ENCODE data around the gene MLXIP.
"Not testable (repeated sequence)": the region's sequence is repeated elsewhere in the genome, so short reads cannot be mapped to it uniquely, and the experiment has no call there.

The MLXIP gene

DNA sequence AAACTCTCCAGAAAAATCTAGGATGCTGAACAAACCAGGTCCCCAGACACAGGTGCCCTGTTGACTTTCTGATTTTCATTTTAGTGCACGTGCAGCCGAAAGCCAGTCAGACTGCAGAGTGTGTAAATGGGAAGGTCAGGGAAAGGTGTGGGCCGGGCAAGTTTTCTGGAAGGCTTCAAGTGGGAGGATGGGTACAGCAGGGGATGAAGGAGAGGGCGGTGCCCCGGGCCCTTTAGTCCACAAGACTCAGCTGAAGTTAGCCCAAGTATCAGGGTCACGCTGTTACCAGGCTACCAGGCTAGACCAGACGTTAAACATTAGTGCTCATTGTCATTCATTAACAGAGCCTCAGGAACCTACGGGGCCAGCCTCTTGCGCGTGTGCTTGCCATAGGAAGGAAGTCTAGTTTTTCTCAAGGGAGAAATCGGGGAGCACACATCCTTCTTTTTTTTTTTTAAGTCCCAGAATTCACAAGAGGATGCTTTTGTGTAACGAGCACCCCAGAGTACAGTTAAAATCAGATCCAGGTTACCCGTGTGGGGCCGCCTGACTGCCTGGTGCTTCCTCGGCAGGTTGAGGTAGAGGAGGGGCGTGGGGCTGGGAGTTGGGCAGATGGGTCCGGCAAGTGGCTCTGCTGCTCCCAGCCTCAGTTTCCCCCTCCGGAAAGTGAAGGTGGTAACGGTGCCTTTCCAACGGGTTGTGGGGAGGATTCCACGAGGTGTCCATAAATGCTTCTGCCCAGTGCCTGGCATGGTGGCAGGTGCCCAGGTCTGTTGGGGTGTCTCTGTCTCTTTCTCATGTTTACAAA, 37.8 kb upstream of the MLXIP start:
- Histone ChIP-seq H3K79me2 (ENCODE audit: control insufficient read depth, insufficient read depth, low read length, unreplicated experiment) (no peaks in the 10 kb centered on the region), H2AFZ (ENCODE audit: low read length, unreplicated experiment) (no peak overlapping the region), H3K27ac (ENCODE audit: low read depth, low read length) (no peak overlapping the region), H3K27me3 (ENCODE audit: insufficient read depth, low read length) (no peaks in the 10 kb centered on the region), H3K4me1 (ENCODE audit: control insufficient read depth, insufficient read depth, low read length, unreplicated experiment) (no peaks in the 10 kb centered on the region), H3K4me3 (ENCODE audit: low read depth, low read length) (no peak overlapping the region), H3K36me3 (ENCODE audit: insufficient read depth, low read length) (peaks cover 7% of the 10 kb centered on the region; the same call in 1 of the 2 replicates)

DNA sequence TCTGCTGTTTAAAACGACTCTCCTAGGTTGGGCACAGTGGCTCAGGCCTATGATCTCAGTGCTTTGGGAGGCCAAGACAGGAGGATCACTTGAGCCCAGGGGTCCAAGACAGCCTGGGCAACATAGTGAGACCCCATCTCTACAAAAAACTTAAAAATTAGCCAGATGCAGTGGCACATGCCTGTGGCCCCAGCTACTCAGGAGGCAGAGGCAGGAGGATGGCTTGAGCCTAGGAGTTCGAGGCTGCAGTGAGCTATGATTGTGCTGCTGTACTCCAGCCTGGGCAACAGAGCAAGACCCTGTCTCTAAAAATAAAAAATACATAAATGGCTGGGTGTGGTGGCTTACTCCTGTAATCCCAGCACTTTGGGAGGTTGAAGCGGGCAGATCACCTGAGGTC, 37.1 kb upstream of the MLXIP start:
- not testable (repeated sequence) for H3K4me1 ChIP-seq (ENCODE audit: control insufficient read depth, insufficient read depth, low read length, unreplicated experiment); H3K4me3 ChIP-seq (ENCODE audit: low read depth, low read length); H3K79me2 ChIP-seq (ENCODE audit: control insufficient read depth, insufficient read depth, low read length, unreplicated experiment); H2AFZ ChIP-seq (ENCODE audit: low read length, unreplicated experiment); H3K27ac ChIP-seq (ENCODE audit: low read depth, low read length); H3K27me3 ChIP-seq (ENCODE audit: insufficient read depth, low read length); H3K36me3 ChIP-seq (ENCODE audit: insufficient read depth, low read length)

DNA sequence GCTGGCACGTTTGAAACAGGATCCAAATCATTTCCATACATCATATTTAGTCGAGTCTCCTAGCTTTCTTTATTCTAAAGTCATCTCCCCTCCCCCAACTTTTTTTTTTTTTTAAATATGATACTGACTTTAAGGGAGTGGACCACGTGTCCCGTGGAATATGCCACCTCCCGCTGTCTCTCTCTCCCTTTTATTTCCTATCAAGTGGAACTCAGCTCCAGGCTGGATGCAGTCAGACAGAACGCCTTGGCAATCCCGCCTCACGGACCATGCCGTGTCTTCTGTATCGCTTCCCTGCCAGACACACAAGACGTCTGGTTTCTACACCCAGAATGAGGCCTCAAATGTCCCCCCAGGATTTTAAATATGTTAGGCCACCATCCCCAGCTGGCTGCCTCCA, 35.6 kb upstream of the MLXIP start:
- no peak overlapping the region for H3K27ac ChIP-seq (ENCODE audit: low read depth, low read length)
- H3K27me3 ChIP-seq (ENCODE audit: insufficient read depth, low read length), result no peaks in the 10 kb centered on the region
- peaks cover 7% of the 10 kb centered on the region; the same call in 1 of the 2 replicates for H3K36me3 ChIP-seq (ENCODE audit: insufficient read depth, low read length)
- no peak overlapping the region for H3K4me3 ChIP-seq (ENCODE audit: low read depth, low read length)
- no peak overlapping the region for H2AFZ ChIP-seq (ENCODE audit: low read length, unreplicated experiment)
- no peaks in the 10 kb centered on the region for H3K4me1 ChIP-seq (ENCODE audit: control insufficient read depth, insufficient read depth, low read length, unreplicated experiment)
- no peaks in the 10 kb centered on the region for H3K79me2 ChIP-seq (ENCODE audit: control insufficient read depth, insufficient read depth, low read length, unreplicated experiment)

DNA sequence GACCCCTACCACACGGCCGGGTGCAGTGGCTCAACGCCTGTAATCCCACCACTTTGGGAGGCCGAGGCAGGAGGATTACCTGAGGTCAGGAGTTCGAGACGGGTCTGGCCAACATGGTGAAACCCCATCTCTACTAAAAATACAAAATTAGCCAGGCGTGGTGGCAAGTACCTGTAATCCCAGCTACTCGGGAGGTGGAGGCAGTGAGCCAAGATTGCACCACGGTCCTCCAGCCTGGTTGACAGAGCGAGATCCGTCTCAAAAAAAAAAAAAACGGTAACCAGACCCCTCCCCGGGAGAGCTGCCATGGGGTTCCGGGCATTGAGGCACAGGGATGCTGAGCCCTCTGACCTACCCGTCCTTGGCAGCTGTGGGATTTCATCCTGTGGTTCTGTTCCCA, 35.1 kb upstream of the MLXIP start:
- Histone ChIP-seq H3K27ac (ENCODE audit: low read depth, low read length) (no peak overlapping the region), H3K36me3 (ENCODE audit: insufficient read depth, low read length) (peaks cover 7% of the 10 kb centered on the region; the same call in 1 of the 2 replicates), H3K4me1 (ENCODE audit: control insufficient read depth, insufficient read depth, low read length, unreplicated experiment) (no peaks in the 10 kb centered on the region), H3K27me3 (ENCODE audit: insufficient read depth, low read length) (no peaks in the 10 kb centered on the region), H2AFZ (ENCODE audit: low read length, unreplicated experiment) (no peak overlapping the region), H3K4me3 (ENCODE audit: low read depth, low read length) (no peak overlapping the region), H3K79me2 (ENCODE audit: control insufficient read depth, insufficient read depth, low read length, unreplicated experiment) (no peaks in the 10 kb centered on the region)

DNA sequence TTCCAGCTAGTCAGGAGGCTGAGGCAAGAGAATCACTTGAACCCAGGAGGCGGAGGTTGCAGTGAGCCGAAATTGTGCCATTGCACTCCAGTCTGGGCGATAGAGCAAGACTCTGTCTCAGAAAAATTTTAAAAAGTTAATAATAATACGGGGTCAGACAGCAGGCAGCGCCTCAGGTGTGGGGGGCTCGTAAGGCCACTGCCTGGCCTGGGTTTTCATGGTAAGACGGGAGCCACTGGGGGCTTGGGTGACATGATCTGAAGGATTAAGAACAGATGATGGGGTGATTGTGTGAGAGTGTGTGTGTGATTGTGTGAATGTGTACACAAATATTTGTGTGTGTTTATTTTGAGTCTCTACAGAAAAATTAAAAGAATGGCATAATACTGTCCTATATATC, 33.3 kb upstream of the MLXIP start:
- Histone ChIP-seq H2AFZ (ENCODE audit: low read length, unreplicated experiment) (no peak overlapping the region), H3K27me3 (ENCODE audit: insufficient read depth, low read length) (no peaks in the 10 kb centered on the region), H3K36me3 (ENCODE audit: insufficient read depth, low read length) (peaks cover 7% of the 10 kb centered on the region; the same call in 1 of the 2 replicates), H3K79me2 (ENCODE audit: control insufficient read depth, insufficient read depth, low read length, unreplicated experiment) (no peaks in the 10 kb centered on the region), H3K27ac (ENCODE audit: low read depth, low read length) (no peak overlapping the region), H3K4me3 (ENCODE audit: low read depth, low read length) (no peak overlapping the region), H3K4me1 (ENCODE audit: control insufficient read depth, insufficient read depth, low read length, unreplicated experiment) (no peaks in the 10 kb centered on the region)

DNA sequence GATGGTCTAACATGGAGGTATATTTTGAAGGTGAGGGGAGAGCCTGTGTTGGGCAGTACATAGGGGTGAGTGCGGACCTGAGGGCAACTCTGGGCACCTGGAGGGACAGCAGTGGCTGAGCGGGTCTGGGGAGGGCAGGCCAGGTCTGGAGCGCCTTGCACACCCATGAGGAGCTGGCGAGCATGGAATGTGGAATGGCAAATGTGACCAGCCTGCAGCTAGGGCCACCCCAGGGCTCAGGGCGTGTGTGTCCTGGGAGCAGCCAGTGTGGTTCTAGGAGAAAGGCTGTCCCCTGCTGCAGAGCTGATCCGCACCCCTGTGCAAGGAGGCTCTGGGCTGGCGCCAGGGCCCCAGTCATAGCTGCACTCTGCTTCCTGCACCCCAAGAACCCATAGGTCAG, 32.4 kb upstream of the MLXIP start:
- Histone ChIP-seq H3K79me2 (ENCODE audit: control insufficient read depth, insufficient read depth, low read length, unreplicated experiment) (no peaks in the 10 kb centered on the region), H3K27me3 (ENCODE audit: insufficient read depth, low read length) (no peaks in the 10 kb centered on the region), H3K36me3 (ENCODE audit: insufficient read depth, low read length) (peaks cover 7% of the 10 kb centered on the region; the same call in 1 of the 2 replicates), H3K4me1 (ENCODE audit: control insufficient read depth, insufficient read depth, low read length, unreplicated experiment) (no peaks in the 10 kb centered on the region), H3K4me3 (ENCODE audit: low read depth, low read length) (no peak overlapping the region), H3K27ac (ENCODE audit: low read depth, low read length) (no peak overlapping the region), H2AFZ (ENCODE audit: low read length, unreplicated experiment) (no peak overlapping the region)

DNA sequence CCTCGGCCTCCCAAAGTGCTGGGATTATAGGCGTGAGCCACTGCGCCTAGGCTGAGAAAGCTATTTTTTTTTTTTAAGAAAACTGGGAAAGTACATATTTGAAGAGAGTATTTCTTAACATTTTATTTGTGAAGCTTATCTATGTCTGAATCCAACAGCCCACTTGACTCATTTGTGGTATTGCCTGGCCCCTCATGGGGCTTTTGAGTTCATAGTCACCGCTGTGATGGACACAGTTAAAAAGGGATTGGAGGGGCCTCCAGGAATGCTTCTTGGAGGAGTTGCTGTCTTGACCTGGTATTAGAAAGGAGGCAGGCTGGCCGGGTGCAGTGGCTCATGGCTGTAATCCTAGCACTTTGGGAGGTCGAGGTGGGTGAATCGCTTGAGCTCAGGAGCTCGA, 30.4 kb upstream of the MLXIP start:
- Histone ChIP-seq H3K36me3 (ENCODE audit: insufficient read depth, low read length) (peaks cover 7% of the 10 kb centered on the region; the same call in 1 of the 2 replicates), H2AFZ (ENCODE audit: low read length, unreplicated experiment) (no peak overlapping the region), H3K4me3 (ENCODE audit: low read depth, low read length) (no peak overlapping the region), H3K79me2 (ENCODE audit: control insufficient read depth, insufficient read depth, low read length, unreplicated experiment) (no peaks in the 10 kb centered on the region), H3K27ac (ENCODE audit: low read depth, low read length) (no peak overlapping the region), H3K4me1 (ENCODE audit: control insufficient read depth, insufficient read depth, low read length, unreplicated experiment) (no peaks in the 10 kb centered on the region), H3K27me3 (ENCODE audit: insufficient read depth, low read length) (no peaks in the 10 kb centered on the region)

DNA sequence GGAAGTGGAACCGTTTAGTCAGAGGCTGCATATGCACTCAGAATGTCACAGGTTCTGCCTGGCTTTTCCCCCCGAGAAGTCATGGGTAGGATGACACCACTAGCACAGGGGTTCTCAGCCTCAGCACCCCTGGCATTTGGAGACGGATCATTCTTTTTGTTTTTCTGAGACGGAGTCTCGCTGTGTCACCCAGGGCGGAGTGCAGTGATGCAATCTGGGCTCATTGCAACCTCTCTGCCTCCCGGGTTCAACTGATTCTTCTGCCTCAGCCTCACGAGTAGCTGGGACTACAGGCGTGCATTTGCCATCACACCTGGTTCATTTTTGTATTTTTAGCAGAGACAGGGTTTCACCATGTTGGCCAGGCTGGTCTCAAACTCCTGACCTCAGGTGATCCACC, 28.7 kb upstream of the MLXIP start:
- Histone ChIP-seq H3K27me3 (ENCODE audit: insufficient read depth, low read length) (no peaks in the 10 kb centered on the region), H2AFZ (ENCODE audit: low read length, unreplicated experiment) (no peak overlapping the region), H3K79me2 (ENCODE audit: control insufficient read depth, insufficient read depth, low read length, unreplicated experiment) (no peaks in the 10 kb centered on the region), H3K4me3 (ENCODE audit: low read depth, low read length) (no peak overlapping the region), H3K36me3 (ENCODE audit: insufficient read depth, low read length) (no peaks in the 10 kb centered on the region), H3K4me1 (ENCODE audit: control insufficient read depth, insufficient read depth, low read length, unreplicated experiment) (no peaks in the 10 kb centered on the region), H3K27ac (ENCODE audit: low read depth, low read length) (no peak overlapping the region)

DNA sequence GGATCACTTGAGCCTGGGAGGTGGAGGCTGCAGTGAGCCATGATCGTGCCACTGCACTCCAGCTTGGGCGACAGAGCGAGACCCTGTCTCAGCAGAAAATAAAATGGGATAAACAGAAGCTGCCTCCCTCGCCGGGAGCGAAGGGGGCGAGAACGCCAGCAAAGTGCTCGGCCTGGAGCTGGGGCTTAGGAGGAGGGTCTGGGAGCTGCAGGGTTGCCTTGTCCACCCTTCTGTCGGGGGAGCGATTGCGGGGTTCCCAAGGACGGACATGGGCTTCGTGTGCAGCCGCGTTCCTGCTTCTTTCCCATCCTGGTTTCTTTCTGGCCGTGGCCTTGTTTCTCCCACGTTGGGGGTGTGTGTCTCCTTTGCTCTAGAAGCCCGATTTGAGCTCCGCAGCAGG, 27.9 kb upstream of the MLXIP start:
- Histone ChIP-seq H2AFZ (ENCODE audit: low read length, unreplicated experiment) (no peak overlapping the region), H3K27ac (ENCODE audit: low read depth, low read length) (no peak overlapping the region), H3K36me3 (ENCODE audit: insufficient read depth, low read length) (no peaks in the 10 kb centered on the region)

DNA sequence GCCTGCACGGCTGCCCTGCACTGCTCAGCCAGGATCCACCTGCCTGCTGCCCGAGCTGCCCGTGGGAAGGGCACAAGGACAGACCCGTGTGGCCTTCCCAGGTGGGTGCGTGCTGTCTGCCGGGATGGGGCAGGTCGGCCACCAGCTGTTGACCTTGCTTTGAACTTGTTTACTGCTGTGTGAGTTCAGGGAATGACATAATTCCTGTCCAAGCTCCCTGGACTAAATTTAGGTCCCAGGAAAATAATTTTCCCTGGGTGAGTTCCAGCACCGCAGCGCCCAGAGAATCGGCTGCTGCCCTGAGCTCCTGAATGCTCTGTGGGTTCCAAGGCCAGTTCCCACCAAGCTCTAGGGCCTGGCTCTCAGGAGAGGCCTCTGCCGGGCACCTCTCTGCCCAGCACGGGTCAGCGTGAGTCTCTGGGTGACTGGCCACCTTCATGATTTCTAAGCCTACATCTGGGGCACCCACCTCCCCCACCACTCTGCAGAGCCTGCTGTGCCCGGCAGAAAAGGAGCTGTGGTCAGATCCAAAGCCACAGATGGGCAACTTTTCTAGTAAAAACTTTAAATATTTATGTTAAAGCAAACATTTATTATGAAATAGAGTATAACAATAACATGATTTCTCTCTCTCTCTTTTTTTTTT, 27.2 kb upstream of the MLXIP start:
- H3K79me2 ChIP-seq (ENCODE audit: control insufficient read depth, insufficient read depth, low read length, unreplicated experiment), result no peaks in the 10 kb centered on the region
- H2AFZ ChIP-seq (ENCODE audit: low read length, unreplicated experiment), result no peak overlapping the region
- no peaks in the 10 kb centered on the region for H3K27me3 ChIP-seq (ENCODE audit: insufficient read depth, low read length)
- no peak overlapping the region for H3K27ac ChIP-seq (ENCODE audit: low read depth, low read length)
- no peaks in the 10 kb centered on the region for H3K4me1 ChIP-seq (ENCODE audit: control insufficient read depth, insufficient read depth, low read length, unreplicated experiment)
- H3K4me3 ChIP-seq (ENCODE audit: low read depth, low read length), result no peak overlapping the region
- no peaks in the 10 kb centered on the region for H3K36me3 ChIP-seq (ENCODE audit: insufficient read depth, low read length)

More for the DNA sequence above, 27.9 kb upstream of the MLXIP start:
- no peaks in the 10 kb centered on the region for H3K4me1 ChIP-seq (ENCODE audit: control insufficient read depth, insufficient read depth, low read length, unreplicated experiment)
- H3K79me2 ChIP-seq (ENCODE audit: control insufficient read depth, insufficient read depth, low read length, unreplicated experiment), result no peaks in the 10 kb centered on the region
- no peaks in the 10 kb centered on the region for H3K27me3 ChIP-seq (ENCODE audit: insufficient read depth, low read length)
- no peak overlapping the region for H3K4me3 ChIP-seq (ENCODE audit: low read depth, low read length)

DNA sequence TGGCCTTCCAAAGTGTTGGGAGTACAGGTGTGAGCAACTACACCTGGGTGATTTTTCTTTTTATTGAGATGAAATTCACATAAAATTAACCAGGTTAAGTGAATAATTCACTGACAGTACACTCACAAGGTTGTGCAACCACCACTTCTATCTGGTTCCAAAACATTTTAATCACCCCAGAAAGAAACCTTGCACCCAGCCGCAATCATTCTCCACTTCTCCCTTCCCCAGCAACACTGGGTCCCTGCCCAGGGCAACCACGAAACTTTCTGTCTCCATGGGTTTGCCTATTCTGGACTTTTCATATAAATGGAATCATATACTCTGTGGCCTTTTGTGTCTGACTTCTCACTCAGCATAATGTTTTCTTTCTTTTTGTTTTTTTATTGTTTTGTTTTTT, 26.3 kb upstream of the MLXIP start:
- Histone ChIP-seq H3K27me3 (ENCODE audit: insufficient read depth, low read length) (no peaks in the 10 kb centered on the region), H2AFZ (ENCODE audit: low read length, unreplicated experiment) (no peak overlapping the region), H3K27ac (ENCODE audit: low read depth, low read length) (no peak overlapping the region)

More for the DNA sequence above, 26.3 kb upstream of the MLXIP start:
- Histone ChIP-seq H3K36me3 (ENCODE audit: insufficient read depth, low read length) (no peaks in the 10 kb centered on the region), H3K4me3 (ENCODE audit: low read depth, low read length) (no peak overlapping the region), H3K79me2 (ENCODE audit: control insufficient read depth, insufficient read depth, low read length, unreplicated experiment) (no peaks in the 10 kb centered on the region), H3K4me1 (ENCODE audit: control insufficient read depth, insufficient read depth, low read length, unreplicated experiment) (no peaks in the 10 kb centered on the region)
